ENCODE results near the gene THBS3.

The THBS3 gene

GRCh38 chr1:155205969-155206593 is 1.6 kb downstream of the THBS3 start:
- TF ChIP-seq CTCF (IDR thresholded peaks at IDR 0.05; ENCODE audit: extremely low read depth, missing control alignments), result no peak
- no peak for DNase-seq (ENCODE audit: low spot score)

- no peak for DNase-seq (ENCODE audit: low spot score)
Observed at GRCh38 chr1:155205035-155205434, 2.7 kb downstream of the THBS3 start.

GRCh38 chr1:155202731-155203515 is 4.8 kb downstream of the THBS3 start:
- no peak for DNase-seq (ENCODE audit: low spot score)
- TF ChIP-seq CTCF (IDR thresholded peaks at IDR 0.05; ENCODE audit: extremely low read depth, missing control alignments), result no peak

More at GRCh38 chr1:155205035-155205434, 2.7 kb downstream of the THBS3 start:
- no peak for TF ChIP-seq CTCF (IDR thresholded peaks at IDR 0.05; ENCODE audit: extremely low read depth, missing control alignments)

GRCh38 chr1:155202198-155202597 is 5.5 kb downstream of the THBS3 start:
- DNase-seq (ENCODE audit: low spot score), result no peak
- no peak for TF ChIP-seq CTCF (IDR thresholded peaks at IDR 0.05; ENCODE audit: extremely low read depth, missing control alignments)

- no peak for TF ChIP-seq CTCF (IDR thresholded peaks at IDR 0.05; ENCODE audit: extremely low read depth, missing control alignments)
- no peak for DNase-seq (ENCODE audit: low spot score)
Observed at GRCh38 chr1:155200920-155201319, 6.8 kb downstream of the THBS3 start.

- DNase-seq (ENCODE audit: low spot score), result no peak
- no peak for TF ChIP-seq CTCF (IDR thresholded peaks at IDR 0.05; ENCODE audit: extremely low read depth, missing control alignments)
Observed at GRCh38 chr1:155199792-155200191, 7.9 kb downstream of the THBS3 start.

GRCh38 chr1:155198547-155198906 is 9.2 kb downstream of the THBS3 start:
- TF ChIP-seq CTCF (IDR thresholded peaks at IDR 0.05; ENCODE audit: extremely low read depth, missing control alignments), result no peak
- DNase-seq (ENCODE audit: low spot score), result no peak

Data from GM20000 (cell line).